Ovary (tissue), 9 donors: Measurements from ENCODE around the gene NCOA3. TPM values are rescaled to one million over a fixed set of nuclear protein-coding genes. Genes with fewer than 3 reads are reported as not detected.

Source experiments
- DNase-seq, 5 donors: peaks; one replicate each; pipeline ENCODE4 v3.0.0-alpha.2; 2019 to 2020
- H3K27ac ChIP-seq, 2 donors: fragments of 200-600 bp; one replicate each; pipeline versions ENCODE4 v1.5.1 to v1.8.0; 2019 to 2022
- H3K27me3 ChIP-seq: fragments of 200-600 bp; one replicate; pipeline ENCODE4 v1.8.0; 2022
- H3K36me3 ChIP-seq: fragments of 200-600 bp; sonication (generic); one replicate; pipeline ENCODE4 v1.5.1; 2019
- H3K4me1 ChIP-seq: one replicate; pipeline ENCODE4 v1.8.1; 2013; ENCODE audit warnings: mild to moderate bottlenecking, moderate library complexity; ENCODE audit not compliant: insufficient read depth
- H3K4me3 ChIP-seq: fragments of 200-600 bp; sonication (generic); one replicate; pipeline ENCODE4 v1.5.1; 2017
- H3K9me3 ChIP-seq, 2 donors: fragments of 200-600 bp in 1 of 2; sonication (generic) in 1 of 2; one replicate each; pipeline versions ENCODE4 v1.5.1 to v1.8.1; 2013 to 2019; ENCODE audit warnings: mild to moderate bottlenecking in 1 of 2, moderate library complexity in 1 of 2
- EP300 ChIP-seq: sonication (generic); formaldehyde crosslinking; IDR thresholded peaks from one replicate; pipeline ENCODE4 v1.6.1; 2017; ENCODE audit warnings: antibody characterized with exemption
- POLR2A ChIP-seq: fragments of 450-650 bp; IDR thresholded peaks from one replicate; pipeline ENCODE4 v1.6.1; 2017; ENCODE audit warnings: antibody characterized with exemption, mild to moderate bottlenecking, moderate library complexity
- WGBS, 3 donors: extraction: QIAGEN DNeasy Blood & Tissue Kit in 1 of 3; methylation state at CpG; one replicate each; pipeline versions ENCODE4 v1.1.5 to v1.1.7; 2013 to 2017; 5-methylcytosine and 5-hydroxymethylcytosine counted together
- intact Hi-C, 4 donors: fragments of 100-400 bp; cut with DNase I; formaldehyde crosslinking; loops; one replicate each; pipeline versions ENCODE4 v1.11.0 to v1.15.1; 2022 to 2023
- polyA plus RNA-seq, 2 donors: library from polyadenylated mRNA; stranded (reverse); fragments of 200-250 nt in 1 of 2; fragments of 350-450 nt in 1 of 2; fragmentation: Illumina TruSeq in 1 of 2; extraction: RNeasy Lipid Tissue Mini Kit (QIAGEN cat#74804) in 1 of 2; gene quantifications; one replicate each; pipeline ENCODE4 v1.2.3, GENCODE V29; 2013 to 2014
- total RNA-seq, 7 donors: library from RNA; depleted of rRNA in 2 of 7; stranded (reverse); fragments of >200 nt in 2 of 7; fragmentation: NEBNext Ultra II Directional in 3 of 7; extraction: Animal tissue kit (Norgen Biotek cat#: 25700) in 3 of 7; gene quantifications; one replicate each; pipeline versions ENCODE4 v1.1.0 to v1.2.4, GENCODE V29; 2016 to 2023
- TF ChIP-seq, protein P1 (sequence below), 3 donors: fragments of 450-650 bp in 2 of 3; fragments of 200-600 bp in 1 of 3; IDR thresholded peaks; one replicate each; pipeline versions ENCODE4 v1.5.1 to v1.8.0; 2016 to 2022; ENCODE audit warnings: antibody characterized with exemption in 3 of 3, mild to moderate bottlenecking in 1 of 3
- donor health status: DM: no; HTN: no; CAD: no; lungs with moderate emphysema.
- donor health status: DM: no; HTN: no; CAD: no.
- donor health status: Bipolar disorder and iron deficiency.
- donor health status: DM: yes; HTN: yes; CAD: no.
- donor health status: DM: no; HTN: no; CAD: no.
- donor health status: DM: yes; HTN: yes; CAD: no.

Gene NCOA3
- total and polyA plus RNA-seq, 9 donors: 8.2 to 32.4 (median 25.7) TPM

DNA sequence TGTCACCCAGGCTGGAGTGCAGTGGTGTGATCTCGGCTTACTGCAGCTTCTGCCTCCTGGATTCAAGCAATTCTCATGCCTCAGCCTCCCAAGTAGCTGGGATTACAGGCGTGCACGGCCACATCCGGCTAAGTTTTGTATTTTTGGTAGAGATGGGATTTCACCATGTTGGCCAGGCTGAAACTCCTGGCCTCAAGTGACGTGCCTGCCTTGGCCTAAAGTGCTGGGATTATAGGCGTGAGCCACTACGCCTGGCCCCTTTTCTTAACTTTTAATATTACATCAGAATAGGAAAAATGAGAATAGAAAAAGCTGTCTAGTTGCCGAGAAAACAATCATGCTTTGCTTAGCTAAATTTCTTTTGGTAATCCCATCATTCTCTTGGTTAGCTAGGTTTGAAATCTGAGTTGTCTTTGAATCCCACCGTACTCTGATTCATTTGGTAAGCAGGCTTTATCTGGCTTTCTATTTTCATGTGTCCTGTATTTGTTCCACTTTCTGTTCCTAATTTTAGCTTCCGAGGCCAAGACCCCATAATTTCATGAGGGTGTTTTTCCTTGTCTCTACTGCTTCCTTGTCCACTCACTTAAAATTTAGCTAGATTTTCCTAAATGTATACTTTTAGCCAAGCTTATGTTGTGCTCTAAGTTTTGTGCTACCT, 83.5 kb downstream of the NCOA3 start:
- WGBS, 3 donors: 77 to 83% (median 80%) methylated on average over 10 of the region's 10 CpGs
- Histone ChIP-seq H3K27me3 (no peaks in the 10 kb centered on the region), H3K9me3 (no peaks in the 10 kb centered on the region), H3K36me3 (no peaks in the 10 kb centered on the region), H3K4me1 (peaks cover 3% of the 10 kb centered on the region), H3K4me3 (no peak overlapping the region), H3K27ac (no peak overlapping the region)
- DNase-seq: no peak
- intact Hi-C loops: no loop called here
- TF ChIP-seq EP300 (no peak), POLR2A (no peak)
- TF ChIP-seq, protein P1, sequence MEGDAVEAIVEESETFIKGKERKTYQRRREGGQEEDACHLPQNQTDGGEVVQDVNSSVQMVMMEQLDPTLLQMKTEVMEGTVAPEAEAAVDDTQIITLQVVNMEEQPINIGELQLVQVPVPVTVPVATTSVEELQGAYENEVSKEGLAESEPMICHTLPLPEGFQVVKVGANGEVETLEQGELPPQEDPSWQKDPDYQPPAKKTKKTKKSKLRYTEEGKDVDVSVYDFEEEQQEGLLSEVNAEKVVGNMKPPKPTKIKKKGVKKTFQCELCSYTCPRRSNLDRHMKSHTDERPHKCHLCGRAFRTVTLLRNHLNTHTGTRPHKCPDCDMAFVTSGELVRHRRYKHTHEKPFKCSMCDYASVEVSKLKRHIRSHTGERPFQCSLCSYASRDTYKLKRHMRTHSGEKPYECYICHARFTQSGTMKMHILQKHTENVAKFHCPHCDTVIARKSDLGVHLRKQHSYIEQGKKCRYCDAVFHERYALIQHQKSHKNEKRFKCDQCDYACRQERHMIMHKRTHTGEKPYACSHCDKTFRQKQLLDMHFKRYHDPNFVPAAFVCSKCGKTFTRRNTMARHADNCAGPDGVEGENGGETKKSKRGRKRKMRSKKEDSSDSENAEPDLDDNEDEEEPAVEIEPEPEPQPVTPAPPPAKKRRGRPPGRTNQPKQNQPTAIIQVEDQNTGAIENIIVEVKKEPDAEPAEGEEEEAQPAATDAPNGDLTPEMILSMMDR (IDR thresholded peaks at IDR 0.05): no peak

DNA sequence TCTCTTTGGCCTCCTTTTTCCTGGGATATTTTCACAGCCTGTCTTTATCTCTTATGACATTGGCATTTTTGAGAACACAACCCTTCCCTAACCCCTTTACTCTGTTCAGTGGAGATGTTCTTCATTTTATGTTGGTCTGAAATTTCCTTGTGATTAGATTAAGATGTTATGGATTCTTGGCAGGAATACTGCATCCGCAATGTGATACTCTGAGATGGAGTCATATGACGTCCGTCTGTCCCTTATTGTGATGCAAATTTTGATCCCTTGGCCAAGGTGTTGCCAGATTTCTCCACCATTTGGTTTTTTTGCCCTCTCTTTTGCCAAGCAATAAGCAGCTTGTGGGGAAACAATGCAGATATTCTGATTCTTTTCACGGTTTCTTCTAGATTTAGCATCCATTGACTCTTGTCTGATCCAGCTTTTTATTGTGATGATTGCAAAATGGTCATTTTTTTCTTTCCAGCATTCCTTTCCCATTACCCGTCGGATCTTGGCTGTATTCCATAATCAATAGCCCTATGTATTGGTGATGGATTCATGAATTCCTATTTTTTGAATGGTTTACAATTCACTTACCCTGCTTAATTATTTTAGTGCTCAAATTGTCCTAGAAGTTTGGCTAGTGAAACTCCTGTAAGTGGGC, 85.1 kb downstream of the NCOA3 start:
- no peak for DNase-seq
- TF ChIP-seq EP300: no peak
- no peak for TF ChIP-seq POLR2A
- TF ChIP-seq, protein P1 (IDR thresholded peaks at IDR 0.05): no peak
- Histone ChIP-seq H3K4me1 (peaks cover 3% of the 10 kb centered on the region), H3K9me3 (no peaks in the 10 kb centered on the region), H3K27me3 (no peaks in the 10 kb centered on the region), H3K27ac (no peak overlapping the region), H3K36me3 (no peaks in the 10 kb centered on the region), H3K4me3 (no peak overlapping the region)
- intact Hi-C loops: no loop called here
- WGBS, 3 donors: 73 to 83% (median 76%) methylated on average over 6 of the region's 6 CpGs

DNA sequence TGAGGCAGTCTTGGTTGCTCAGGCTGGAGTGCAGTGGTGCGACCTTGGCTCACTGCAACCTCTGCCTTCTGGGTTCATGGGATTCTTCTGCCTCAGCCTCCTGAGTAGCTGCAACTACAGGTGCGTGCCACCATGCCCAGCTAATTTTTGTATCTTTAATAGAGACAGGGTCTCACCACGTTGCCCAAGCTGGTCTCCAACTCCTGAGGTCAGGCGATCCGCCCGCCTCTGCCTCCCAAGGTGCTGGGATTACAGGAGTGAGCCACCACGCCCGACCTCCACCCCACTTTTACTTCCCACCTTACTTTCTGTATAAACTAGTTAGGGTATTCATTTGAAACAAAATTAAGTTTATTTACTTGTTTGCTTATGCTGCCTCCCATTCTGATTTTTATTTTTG, 86.5 kb downstream of the NCOA3 start:
- H3K27ac ChIP-seq: no peak overlapping the region
- no peaks in the 10 kb centered on the region for H3K9me3 ChIP-seq
- TF ChIP-seq, protein P1 (IDR thresholded peaks at IDR 0.05): no peak
- no peak for TF ChIP-seq EP300
- TF ChIP-seq POLR2A: no peak
- H3K4me3 ChIP-seq: no peak overlapping the region
- no peak for DNase-seq
- 94 to 98% (median 94%) methylated on average over 8 of the region's 8 CpGs for WGBS, 3 donors
- no peaks in the 10 kb centered on the region for H3K36me3 ChIP-seq
- peaks cover 2% of the 10 kb centered on the region for H3K4me1 ChIP-seq
- no peaks in the 10 kb centered on the region for H3K27me3 ChIP-seq
- intact Hi-C loops: no loop called here

DNA sequence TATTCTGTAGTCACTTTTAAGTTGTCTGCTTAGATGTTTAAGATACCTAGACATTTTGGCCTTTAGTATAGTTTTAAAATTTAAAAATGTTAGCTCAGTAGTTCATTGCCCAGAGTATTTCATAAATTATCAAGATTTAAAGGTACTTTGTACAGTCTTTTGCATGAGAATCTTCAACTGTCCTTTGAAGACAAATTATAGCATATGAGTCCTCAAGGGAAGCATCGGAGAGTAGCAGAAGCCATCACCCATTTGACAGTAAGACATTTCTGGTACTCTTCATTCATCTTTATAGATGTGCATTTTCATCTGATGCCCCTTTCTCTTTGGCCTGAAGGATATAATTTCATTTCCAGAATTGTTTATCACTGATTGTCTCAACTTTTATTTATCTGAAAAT, 89.5 kb downstream of the NCOA3 start:
- peaks cover 2% of the 10 kb centered on the region for H3K4me1 ChIP-seq
- no peak for DNase-seq
- TF ChIP-seq EP300: no peak
- no peak for TF ChIP-seq POLR2A
- TF ChIP-seq, protein P1 (IDR thresholded peaks at IDR 0.05): no peak
- WGBS, 3 donors: 81 to 91% (median 89%) methylated on average over 1 of the region's 1 CpG
- H3K9me3 ChIP-seq: no peaks in the 10 kb centered on the region
- intact Hi-C loops: no loop called here
- no peak overlapping the region for H3K27ac ChIP-seq
- no peaks in the 10 kb centered on the region for H3K27me3 ChIP-seq
- H3K4me3 ChIP-seq: no peak overlapping the region
- H3K36me3 ChIP-seq: no peaks in the 10 kb centered on the region
